Measurements from ENCODE around the gene HEPN1. TPM values are rescaled to one million over a fixed set of nuclear protein-coding genes. Genes with fewer than 3 reads are reported as not detected.

The HEPN1 gene
- not detected for total RNA-seq

DNA sequence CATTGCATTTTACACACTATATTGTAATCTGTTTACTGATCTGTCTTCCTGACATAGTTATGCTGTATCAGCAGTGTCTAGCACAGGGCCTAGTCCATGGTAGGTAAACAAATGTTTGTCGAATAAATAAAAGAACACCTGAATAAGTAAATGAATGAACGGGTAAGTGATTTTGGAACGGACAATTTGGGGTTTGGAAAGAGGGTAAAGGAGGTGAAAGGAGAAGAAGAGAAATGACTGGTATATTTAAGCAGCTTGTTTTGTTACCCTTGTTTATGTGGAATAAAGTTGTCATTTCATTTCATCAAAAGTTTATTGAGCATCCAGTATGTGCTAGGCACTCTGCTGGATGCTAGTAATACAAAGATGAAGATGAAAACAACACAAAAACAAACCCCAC lies at the start of gene HEPN1:
Gene HEPN1, plus strand, starts transcription at position 301 of the 400 bp plus-strand sequence.
- no peak for DNase-seq
- POLR2A ChIA-PET: interaction anchor here (1.1 kb wide), 1 partner anchor 32 kb away, joined by 3 read pairs; no protein-coding TSS in a partner anchor
- peaks cover 4% of the 10 kb centered on the region for H3K36me3 Mint-ChIP-seq
- H3K4me1 Mint-ChIP-seq: peaks cover 21% of the 10 kb centered on the region
- H3K27ac Mint-ChIP-seq: peak within 1 kb of the TSS; percentile 50
- H3K9me3 Mint-ChIP-seq: peaks cover 1% of the 10 kb centered on the region
- no peak within 1 kb of the TSS for H3K4me3 Mint-ChIP-seq
- no peak for ATAC-seq (ENCODE audit: low read depth)
- peaks cover 5% of the 10 kb centered on the region for H3K27me3 Mint-ChIP-seq

DNA sequence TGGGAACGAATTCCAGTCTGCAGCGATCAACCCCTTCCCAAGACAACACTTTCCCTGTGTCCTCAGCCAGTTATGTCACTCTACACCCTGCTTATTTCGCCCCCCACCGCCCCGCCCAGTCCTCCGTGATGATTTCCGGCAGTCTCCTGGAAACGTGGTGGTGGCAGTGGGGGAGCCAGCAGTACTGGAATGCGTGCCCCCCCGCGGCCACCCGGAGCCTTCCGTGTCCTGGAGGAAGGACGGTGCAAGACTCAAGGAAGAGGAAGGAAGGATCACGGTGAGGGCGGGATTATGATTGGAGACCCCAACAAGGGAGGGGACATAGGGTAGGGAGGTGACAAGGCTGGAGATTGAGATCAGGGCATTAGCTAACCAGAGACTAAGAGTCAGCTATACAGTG lies 49.7 kb upstream of the HEPN1 start:
- Mint-ChIP-seq H3K9me3 (no peaks in the 10 kb centered on the region), H3K4me1 (peaks cover 10% of the 10 kb centered on the region), H3K36me3 (no peaks in the 10 kb centered on the region), H3K4me3 (peak overlapping the region; percentile 37), H3K27ac (no peak overlapping the region), H3K27me3 (peaks cover 92% of the 10 kb centered on the region)
- POLR2A ChIA-PET: no interaction called here
- no peak for DNase-seq
- no peak for ATAC-seq (ENCODE audit: low read depth)

DNA sequence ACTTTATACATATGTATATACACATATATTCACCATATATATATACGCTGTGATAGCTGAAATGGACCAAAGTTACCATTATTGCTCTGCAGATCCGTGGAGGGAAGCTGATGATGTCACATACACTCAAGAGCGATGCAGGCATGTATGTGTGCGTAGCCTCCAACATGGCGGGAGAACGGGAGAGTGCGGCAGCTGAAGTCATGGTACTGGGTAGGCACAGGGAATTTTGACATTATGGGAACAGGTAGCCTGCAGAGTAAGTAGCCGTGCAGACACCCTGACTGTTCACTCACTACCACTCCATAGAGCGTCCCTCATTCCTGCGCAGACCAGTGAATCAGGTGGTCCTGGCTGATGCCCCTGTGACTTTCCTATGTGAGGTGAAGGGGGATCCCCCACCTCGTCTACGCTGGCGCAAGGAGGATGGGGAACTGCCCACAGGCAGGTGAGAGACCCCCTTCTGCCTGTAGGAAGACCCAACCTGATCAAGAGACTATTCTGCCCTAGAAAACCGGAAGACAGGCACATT lies 49.1 kb upstream of the HEPN1 start:
- no peaks in the 10 kb centered on the region for H3K9me3 Mint-ChIP-seq
- no peaks in the 10 kb centered on the region for H3K36me3 Mint-ChIP-seq
- H3K27me3 Mint-ChIP-seq: peaks cover 92% of the 10 kb centered on the region
- DNase-seq: no peak
- POLR2A ChIA-PET: interaction anchor here (0.6 kb wide), 1 partner anchor 57 kb away, joined by 4 read pairs; no protein-coding TSS in a partner anchor
- H3K4me3 Mint-ChIP-seq: no peak overlapping the region
- no peak for ATAC-seq (ENCODE audit: low read depth)
- H3K27ac Mint-ChIP-seq: no peak overlapping the region
- H3K4me1 Mint-ChIP-seq: peaks cover 10% of the 10 kb centered on the region

DNA sequence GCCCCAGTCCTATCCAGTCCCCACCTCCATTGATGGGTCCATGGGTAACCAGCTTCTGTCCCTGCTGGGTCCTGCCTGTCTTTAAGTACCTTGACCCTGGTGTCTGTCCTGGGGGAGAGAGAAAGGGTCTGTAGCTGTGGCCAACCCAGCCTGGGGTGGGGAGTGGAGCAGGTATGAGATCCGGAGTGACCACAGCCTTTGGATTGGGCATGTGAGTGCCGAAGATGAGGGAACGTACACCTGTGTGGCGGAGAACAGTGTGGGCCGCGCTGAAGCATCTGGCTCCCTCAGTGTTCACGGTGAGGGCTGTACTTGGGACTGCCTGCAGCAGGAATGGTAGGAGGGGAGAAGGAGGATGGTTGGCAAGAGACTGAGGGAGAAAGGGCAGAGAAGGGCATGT lies 48.6 kb upstream of the HEPN1 start:
- Mint-ChIP-seq H3K4me1 (peaks cover 13% of the 10 kb centered on the region), H3K36me3 (no peaks in the 10 kb centered on the region), H3K27ac (no peak overlapping the region), H3K27me3 (peaks cover 94% of the 10 kb centered on the region), H3K9me3 (no peaks in the 10 kb centered on the region), H3K4me3 (no peak overlapping the region)
- DNase-seq (no peak), ATAC-seq (ENCODE audit: low read depth) (no peak)
- POLR2A ChIA-PET: interaction anchor here (0.6 kb wide), 1 partner anchor 56 kb away, joined by 4 read pairs; no protein-coding TSS in a partner anchor

DNA sequence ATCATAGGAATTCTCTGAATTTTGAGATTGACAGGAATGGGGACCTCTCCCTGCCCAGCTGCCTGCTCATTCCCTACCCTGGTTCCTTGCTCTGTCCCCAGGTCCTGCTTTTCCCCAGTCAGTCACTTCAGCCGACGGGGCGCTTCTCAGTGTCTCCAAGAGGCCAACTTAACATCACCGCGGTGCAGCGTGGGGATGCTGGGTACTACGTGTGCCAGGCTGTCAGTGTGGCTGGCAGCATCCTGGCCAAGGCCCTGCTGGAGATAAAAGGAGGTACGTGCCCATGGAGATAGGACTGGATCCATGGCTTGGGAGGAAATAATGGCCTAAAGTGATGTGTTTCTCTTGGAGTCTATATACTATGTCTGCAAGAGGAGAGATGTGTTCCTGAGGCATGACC lies 46.8 kb upstream of the HEPN1 start:
- POLR2A ChIA-PET: no interaction called here
- H3K9me3 Mint-ChIP-seq: no peaks in the 10 kb centered on the region
- no peak for DNase-seq
- peaks cover 81% of the 10 kb centered on the region for H3K27me3 Mint-ChIP-seq
- no peaks in the 10 kb centered on the region for H3K36me3 Mint-ChIP-seq
- peaks cover 19% of the 10 kb centered on the region for H3K4me1 Mint-ChIP-seq
- no peak for ATAC-seq (ENCODE audit: low read depth)
- no peak overlapping the region for H3K27ac Mint-ChIP-seq
- no peak overlapping the region for H3K4me3 Mint-ChIP-seq

DNA sequence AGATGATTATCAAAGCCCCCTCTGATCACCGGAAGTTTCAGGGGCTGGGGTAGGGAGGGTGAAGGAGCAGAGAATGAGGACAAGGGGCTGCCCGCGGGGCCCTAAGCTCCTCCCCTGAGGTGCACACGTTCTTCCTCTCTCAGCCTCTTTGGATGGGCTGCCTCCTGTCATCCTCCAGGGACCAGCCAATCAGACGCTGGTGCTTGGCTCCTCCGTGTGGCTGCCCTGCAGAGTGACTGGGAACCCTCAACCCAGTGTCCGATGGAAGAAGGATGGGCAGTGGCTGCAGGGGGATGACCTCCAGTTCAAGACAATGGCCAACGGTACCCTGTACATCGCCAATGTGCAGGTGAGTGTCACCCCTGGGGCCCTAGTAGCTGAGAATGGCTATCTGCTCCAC lies 46.3 kb upstream of the HEPN1 start:
- POLR2A ChIA-PET: no interaction called here

DNA sequence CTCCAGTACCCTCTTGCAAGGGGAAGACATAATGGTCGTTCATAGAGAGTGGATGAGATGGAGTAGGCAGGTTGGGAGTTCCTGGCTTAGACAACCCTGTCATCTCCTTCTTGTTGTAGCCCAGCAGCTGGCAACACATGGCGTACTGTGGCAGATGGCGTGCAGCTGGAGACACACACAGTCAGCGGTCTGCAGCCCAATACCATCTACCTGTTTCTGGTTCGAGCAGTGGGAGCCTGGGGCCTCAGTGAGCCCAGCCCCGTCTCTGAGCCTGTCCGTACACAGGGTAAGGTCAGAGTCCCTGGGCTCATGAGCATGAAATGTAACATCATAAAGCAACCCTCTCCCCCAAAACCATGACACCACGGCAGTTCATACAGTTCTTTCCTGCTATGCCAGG lies 45.1 kb upstream of the HEPN1 start:
- Mint-ChIP-seq H3K4me3 (no peak overlapping the region), H3K27ac (no peak overlapping the region), H3K9me3 (no peaks in the 10 kb centered on the region), H3K4me1 (peaks cover 20% of the 10 kb centered on the region), H3K36me3 (no peaks in the 10 kb centered on the region), H3K27me3 (peaks cover 65% of the 10 kb centered on the region)
- POLR2A ChIA-PET: no interaction called here
- DNase-seq (no peak), ATAC-seq (ENCODE audit: low read depth) (no peak)

More for the DNA sequence above, 46.3 kb upstream of the HEPN1 start:
- ATAC-seq (ENCODE audit: low read depth) (no peak), DNase-seq (no peak)
- no peak overlapping the region for H3K4me3 Mint-ChIP-seq
- no peak overlapping the region for H3K27ac Mint-ChIP-seq
- peaks cover 20% of the 10 kb centered on the region for H3K4me1 Mint-ChIP-seq
- H3K36me3 Mint-ChIP-seq: no peaks in the 10 kb centered on the region
- H3K9me3 Mint-ChIP-seq: no peaks in the 10 kb centered on the region
- peaks cover 77% of the 10 kb centered on the region for H3K27me3 Mint-ChIP-seq

DNA sequence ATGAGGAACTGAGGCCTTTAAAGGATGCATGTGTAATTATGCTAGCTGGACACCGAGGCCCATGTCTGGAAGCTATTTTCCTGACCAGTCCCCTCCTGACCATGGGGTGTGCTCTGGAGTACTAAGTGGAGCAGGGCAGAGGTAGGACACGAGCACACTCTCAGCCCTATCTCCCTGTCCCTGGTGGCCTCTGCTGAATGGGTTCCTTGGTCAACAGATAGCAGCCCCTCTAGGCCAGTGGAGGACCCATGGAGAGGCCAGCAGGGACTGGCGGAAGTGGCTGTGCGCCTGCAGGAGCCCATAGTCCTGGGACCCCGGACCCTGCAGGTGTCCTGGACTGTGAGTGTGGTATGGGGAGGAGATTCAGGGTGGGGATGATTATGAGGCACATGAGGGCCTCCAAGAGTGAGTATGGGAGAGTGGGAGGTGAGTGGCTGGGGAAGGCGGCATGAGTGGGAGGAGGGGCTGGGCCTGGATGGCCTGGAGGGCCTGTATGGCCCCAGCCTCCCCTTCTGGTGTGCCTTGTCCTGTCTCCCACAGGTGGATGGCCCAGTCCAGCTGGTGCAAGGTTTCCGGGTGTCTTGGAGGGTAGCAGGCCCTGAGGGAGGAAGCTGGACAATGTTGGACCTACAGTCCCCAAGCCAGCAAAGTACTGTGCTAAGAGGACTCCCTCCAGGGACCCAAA lies 44.3 kb upstream of the HEPN1 start:
- DNase-seq (no peak), ATAC-seq (ENCODE audit: low read depth) (no peak)
- Mint-ChIP-seq H3K4me3 (no peak overlapping the region), H3K27ac (no peak overlapping the region), H3K9me3 (no peaks in the 10 kb centered on the region), H3K27me3 (peaks cover 57% of the 10 kb centered on the region), H3K4me1 (peaks cover 16% of the 10 kb centered on the region), H3K36me3 (no peaks in the 10 kb centered on the region)
- POLR2A ChIA-PET: no interaction called here

DNA sequence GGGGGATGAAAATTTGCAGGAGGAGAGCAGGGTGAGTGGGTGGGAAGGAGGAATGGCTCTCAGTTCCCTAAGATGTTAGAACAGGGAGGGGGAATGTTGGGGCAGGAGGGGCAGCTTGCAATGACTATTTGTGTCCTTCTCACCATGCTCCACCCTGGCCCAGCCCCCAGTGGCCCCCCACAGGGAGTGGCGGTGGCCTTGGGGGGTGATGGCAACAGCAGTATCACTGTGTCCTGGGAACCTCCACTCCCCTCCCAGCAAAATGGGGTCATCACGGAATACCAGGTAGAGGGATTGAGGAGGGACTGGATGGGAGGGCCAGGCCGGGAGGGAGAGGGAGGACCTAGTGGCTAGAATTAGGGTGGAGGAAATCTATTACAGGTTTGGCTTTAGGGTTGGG lies 43.6 kb upstream of the HEPN1 start:
- Mint-ChIP-seq H3K27me3 (peaks cover 50% of the 10 kb centered on the region), H3K27ac (no peak overlapping the region), H3K4me3 (peak overlapping the region; percentile 66), H3K9me3 (no peaks in the 10 kb centered on the region), H3K4me1 (peaks cover 16% of the 10 kb centered on the region), H3K36me3 (no peaks in the 10 kb centered on the region)
- POLR2A ChIA-PET: interaction anchor here (1.3 to 1.8 kb wide), 4 partner anchors 9 to 78 kb away, joined by 7 to 20 read pairs (median 11); partner anchors contain the start of genes CCDC15 and ROBO3
- ATAC-seq (ENCODE audit: low read depth) (no peak), DNase-seq (no peak)

DNA sequence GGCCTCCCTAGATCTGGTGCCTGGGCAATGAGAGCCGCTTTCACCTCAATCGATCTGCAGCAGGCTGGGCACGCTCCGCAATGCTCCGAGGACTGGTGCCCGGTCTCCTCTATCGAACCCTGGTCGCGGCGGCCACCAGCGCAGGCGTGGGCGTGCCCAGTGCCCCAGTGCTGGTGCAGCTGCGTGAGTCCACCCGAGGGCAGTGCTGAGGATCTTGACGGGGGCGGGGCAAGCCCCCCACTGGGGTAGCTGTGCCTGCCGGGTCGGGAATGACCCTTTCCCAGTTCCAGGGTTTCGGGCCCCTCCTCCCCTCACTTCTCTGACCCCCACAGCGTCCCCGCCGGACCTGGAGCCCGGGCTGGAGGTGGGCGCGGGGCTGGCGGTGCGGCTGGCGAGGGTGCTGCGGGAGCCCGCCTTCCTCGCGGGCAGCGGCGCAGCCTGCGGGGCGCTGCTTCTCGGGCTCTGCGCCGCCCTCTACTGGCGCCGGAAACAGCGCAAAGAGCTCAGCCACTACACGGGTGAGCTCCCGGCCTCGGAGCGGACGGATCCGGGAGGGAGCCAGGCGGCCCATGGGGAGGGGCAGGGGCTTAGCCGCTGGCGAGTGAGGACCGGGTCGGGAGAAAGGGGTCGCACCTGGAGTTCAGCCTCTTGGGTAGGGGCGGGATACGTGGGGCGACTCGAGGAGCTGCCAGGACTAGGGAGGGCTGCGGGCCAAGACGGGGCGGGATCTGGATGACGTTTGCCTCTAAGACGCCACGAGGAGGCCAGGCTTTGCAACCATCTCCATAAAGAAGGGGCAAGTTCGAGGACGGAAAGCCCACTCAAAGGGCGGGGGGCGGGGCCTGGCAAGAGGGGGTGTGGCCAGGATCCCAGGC lies 42.9 kb upstream of the HEPN1 start:
- ATAC-seq (ENCODE audit: low read depth) (peak; percentile 93), DNase-seq (peak; percentile 91)
- H3K9me3 Mint-ChIP-seq: no peaks in the 10 kb centered on the region
- POLR2A ChIA-PET: interaction anchor here (0.6 to 1.8 kb wide), 15 partner anchors 10 to 236 kb away, joined by 3 to 20 read pairs (median 3); partner anchors contain the start of genes CCDC15, MSANTD2, ROBO3 and TMEM218
- H3K36me3 Mint-ChIP-seq: no peaks in the 10 kb centered on the region
- peaks cover 42% of the 10 kb centered on the region for H3K27me3 Mint-ChIP-seq
- H3K27ac Mint-ChIP-seq: peak overlapping the region; percentile 90
- peaks cover 16% of the 10 kb centered on the region for H3K4me1 Mint-ChIP-seq
- peak overlapping the region; percentile 87 for H3K4me3 Mint-ChIP-seq

DNA sequence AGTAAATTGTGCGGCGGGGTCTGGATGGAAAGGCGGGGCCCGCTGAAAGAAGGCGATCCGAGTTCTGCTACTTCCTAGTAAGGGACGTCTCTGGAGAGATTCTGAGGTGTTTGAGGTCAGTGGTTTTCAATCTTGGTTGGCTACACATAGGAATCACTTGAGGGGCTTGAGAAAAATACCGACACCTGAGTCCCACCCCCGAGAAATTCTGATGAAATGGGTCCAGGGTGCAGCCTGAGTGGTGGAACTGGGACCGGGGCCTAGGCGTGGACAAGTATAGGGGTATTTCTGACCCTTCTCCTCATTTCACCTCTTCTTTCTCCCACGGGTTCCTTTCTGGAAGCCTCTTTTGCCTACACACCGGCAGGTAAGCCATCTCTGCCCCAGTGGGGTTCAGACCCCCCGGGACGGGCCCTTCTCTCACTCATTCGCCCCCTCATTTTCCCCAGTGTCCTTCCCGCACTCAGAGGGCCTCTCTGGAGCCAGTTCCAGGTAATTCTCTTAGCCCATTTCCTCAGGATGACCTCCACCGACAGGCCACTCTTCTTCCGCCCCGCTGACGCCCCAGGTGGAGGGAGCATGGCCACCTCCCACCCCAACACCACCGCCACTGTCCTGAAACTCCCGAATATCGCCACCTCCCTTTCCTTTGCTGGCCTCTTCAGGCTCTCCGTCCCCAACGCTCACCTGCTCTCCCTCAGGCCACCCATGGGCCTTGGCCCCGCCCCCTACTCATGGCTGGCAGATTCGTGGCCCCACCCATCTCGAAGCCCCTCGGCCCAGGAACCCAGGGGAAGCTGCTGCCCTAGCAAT lies 42.0 kb upstream of the HEPN1 start:
- H3K27me3 Mint-ChIP-seq: peaks cover 36% of the 10 kb centered on the region
- ATAC-seq (ENCODE audit: low read depth) (no peak), DNase-seq (no peak)
- H3K36me3 Mint-ChIP-seq: no peaks in the 10 kb centered on the region
- POLR2A ChIA-PET: interaction anchor here (0.6 to 1.8 kb wide), 16 partner anchors 10 to 743 kb away, joined by 3 to 20 read pairs (median 3); partner anchors contain the start of genes CCDC15, MSANTD2, ROBO3 and TMEM218
- peak overlapping the region; percentile 90 for H3K27ac Mint-ChIP-seq
- H3K9me3 Mint-ChIP-seq: no peaks in the 10 kb centered on the region
- H3K4me1 Mint-ChIP-seq: peaks cover 16% of the 10 kb centered on the region
- H3K4me3 Mint-ChIP-seq: peak overlapping the region; percentile 87

DNA sequence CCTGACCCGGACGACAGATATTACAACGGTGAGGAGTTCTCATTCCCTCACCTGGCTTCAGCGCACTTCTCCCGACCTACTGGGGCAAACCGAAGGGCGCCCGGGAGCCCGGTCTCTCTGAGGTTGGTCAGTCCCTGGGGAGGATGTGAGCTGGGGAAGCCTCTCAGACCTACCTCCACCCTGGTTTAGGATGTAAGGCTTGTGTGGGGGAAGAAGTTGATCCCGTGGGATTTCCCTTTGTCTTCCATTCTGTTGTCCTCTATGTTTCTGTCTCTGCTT lies 41.5 kb upstream of the HEPN1 start:
- peaks cover 16% of the 10 kb centered on the region for H3K4me1 Mint-ChIP-seq
- H3K4me3 Mint-ChIP-seq: peak overlapping the region; percentile 87
- peaks cover 31% of the 10 kb centered on the region for H3K27me3 Mint-ChIP-seq
- H3K9me3 Mint-ChIP-seq: no peaks in the 10 kb centered on the region
- no peak for ATAC-seq (ENCODE audit: low read depth)
- H3K36me3 Mint-ChIP-seq: no peaks in the 10 kb centered on the region
- peak overlapping the region; percentile 90 for H3K27ac Mint-ChIP-seq
- DNase-seq: no peak
- POLR2A ChIA-PET: interaction anchor here (0.6 to 1.1 kb wide), 2 partner anchors 9 to 743 kb away, joined by 3 read pairs; no protein-coding TSS in a partner anchor

Measured in activated naive CD8-positive, alpha-beta T cell treated with anti-CD3 and anti-CD28 coated beads, Interleukin-2, amount 10 ng/mL, durations not matched to agents 7 days and 5 days (primary cell).